NCI-H345 (cell line): Measurements from ENCODE around the gene LIMS2.

ENCODE experiments used
- DNase-seq: peaks from one replicate; lab custom pipeline; 2025; lab: John Stamatoyannopoulos, UW

The LIMS2 gene

GRCh38 chr2:127646487-127647241 is 28.7 kb downstream of the LIMS2 start:
- DNase-seq = no peak

- no peak for DNase-seq
Measured at GRCh38 chr2:127645395-127646291, 29.7 kb downstream of the LIMS2 start, which contains the start of gene GPR17. GPR17 (plus strand) TSS chr2:127646153; CDS start chr2:127650736, 4,583 bp downstream.

GRCh38 chr2:127645026-127645394 is 30.3 kb downstream of the LIMS2 start:
- DNase-seq = no peak

- no peak for DNase-seq
Measured at GRCh38 chr2:127644066-127645025, 31.0 kb downstream of the LIMS2 start.

GRCh38 chr2:127643439-127644065 is 31.8 kb downstream of the LIMS2 start:
- DNase-seq = no peak

GRCh38 chr2:127642706-127643438 is 32.5 kb downstream of the LIMS2 start:
- no peak for DNase-seq

GRCh38 chr2:127641846-127642507 is 33.4 kb downstream of the LIMS2 start:
- no peak for DNase-seq

- DNase-seq = no peak
Measured at GRCh38 chr2:127641133-127641532, 34.2 kb downstream of the LIMS2 start.

- no peak for DNase-seq
Measured at GRCh38 chr2:127640082-127641072, 35.0 kb downstream of the LIMS2 start.

GRCh38 chr2:127639111-127639474 is 36.2 kb downstream of the LIMS2 start:
- no peak for DNase-seq

GRCh38 chr2:127638361-127639110 is 36.8 kb downstream of the LIMS2 start:
- no peak for DNase-seq

- DNase-seq = no peak
Measured at GRCh38 chr2:127637725-127638252, 37.5 kb downstream of the LIMS2 start.

- DNase-seq = no peak
Measured at GRCh38 chr2:127637236-127637630, 38.1 kb downstream of the LIMS2 start.

GRCh38 chr2:127636248-127637235 is 38.8 kb downstream of the LIMS2 start:
- no peak for DNase-seq

GRCh38 chr2:127635380-127636237 is 39.7 kb downstream of the LIMS2 start:
- no peak for DNase-seq
